T-helper 1 cell (primary cell): ENCODE results near the gene CAMK2G.

ENCODE experiments used
- DNase-seq, 5 donors: peaks; one replicate each; pipeline ENCODE4 v3.0.0-alpha.2; 2012 to 2020

Gene CAMK2G

DNA sequence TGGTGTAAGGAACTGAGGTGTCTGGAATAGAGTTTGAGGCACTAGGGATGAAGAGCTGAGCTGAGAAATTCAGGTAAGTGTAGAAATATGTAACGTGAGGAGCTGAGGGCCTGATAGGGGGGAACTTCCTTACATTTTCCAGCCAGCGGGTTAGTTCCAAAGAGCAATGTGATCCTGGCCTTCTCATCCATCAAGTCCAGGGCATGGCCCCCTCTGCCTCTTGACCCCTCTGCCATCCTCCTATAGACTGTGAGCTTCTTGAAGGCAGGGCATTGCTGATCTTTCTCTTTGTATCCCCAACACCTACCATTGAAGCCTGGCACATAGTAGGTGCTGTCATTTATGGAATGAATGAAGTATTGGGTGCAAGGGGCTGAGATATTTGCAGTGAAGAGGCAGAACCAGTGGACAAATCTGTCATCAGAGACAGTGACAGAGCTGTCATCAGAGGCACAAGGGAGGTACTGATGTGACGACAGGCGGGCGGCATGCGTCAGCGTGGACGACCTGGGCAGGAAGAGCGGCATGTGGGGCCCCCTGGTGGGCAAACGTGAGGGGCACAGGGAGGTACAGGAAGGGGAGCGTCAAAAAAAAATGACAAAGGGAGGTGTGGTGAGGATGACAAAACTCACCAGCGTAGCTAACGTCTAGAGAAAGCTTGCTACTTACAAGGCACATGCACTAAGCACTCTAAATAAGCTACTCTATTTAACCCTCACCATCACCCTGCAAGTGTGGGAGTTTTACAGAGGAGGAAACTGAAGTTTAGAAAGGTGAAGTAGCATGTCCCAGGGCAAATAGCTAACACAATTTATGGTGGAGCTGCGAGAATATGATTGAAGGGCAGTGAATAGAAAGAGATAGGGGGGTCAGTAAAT is 5.2 kb upstream of the CAMK2G start:
- peak; percentile 83 to 95 (median 90) for DNase-seq

DNA sequence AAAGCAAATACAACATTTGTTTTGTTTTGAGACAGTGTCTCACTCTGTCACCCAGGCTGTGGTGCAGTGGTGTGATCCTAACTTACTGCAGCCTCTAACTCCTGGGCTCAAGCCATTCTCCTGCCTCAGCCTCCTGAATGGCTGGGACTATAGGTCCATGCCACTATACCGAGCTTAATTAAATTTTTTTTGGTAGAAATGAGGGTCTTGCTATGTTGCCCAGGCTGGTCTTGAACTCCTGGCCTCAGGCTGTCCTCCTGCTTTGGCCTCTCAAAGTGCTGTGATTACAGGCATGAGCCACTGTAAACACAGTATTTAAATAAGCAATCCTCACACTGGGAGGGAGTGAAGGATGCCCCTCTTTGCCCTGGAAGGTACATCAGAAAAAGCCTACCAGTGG is 4.0 kb upstream of the CAMK2G start:
- DNase-seq = no peak

DNA sequence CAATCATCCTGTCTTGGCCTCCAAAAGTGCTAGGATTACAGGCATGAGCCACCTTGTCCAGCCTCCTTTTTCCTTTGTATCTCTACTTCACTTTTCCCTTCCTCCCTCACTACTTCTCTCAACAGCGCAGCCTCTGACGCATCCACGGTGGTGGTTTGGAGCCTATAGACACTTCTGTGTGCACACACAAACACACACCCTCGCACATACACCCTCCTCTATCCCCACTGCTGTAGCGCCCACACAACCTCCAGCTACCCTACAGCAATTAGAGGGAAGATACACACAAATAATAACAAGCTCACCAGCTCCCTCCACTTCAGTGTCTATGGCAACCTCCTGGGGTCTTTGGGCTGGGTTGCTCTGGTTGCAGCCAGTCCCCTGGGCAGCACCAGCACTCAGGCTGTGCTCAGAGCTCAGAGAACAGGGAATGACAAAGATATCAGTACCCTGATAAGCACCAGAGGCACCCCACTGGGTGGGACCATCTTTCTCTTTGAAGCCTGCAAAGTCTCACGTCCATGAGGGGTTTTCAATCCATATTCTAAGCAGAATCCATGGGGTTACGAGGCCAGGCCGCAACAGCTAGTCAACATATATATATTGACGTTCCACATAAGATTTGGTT is 3.3 kb upstream of the CAMK2G start:
- no peak for DNase-seq

DNA sequence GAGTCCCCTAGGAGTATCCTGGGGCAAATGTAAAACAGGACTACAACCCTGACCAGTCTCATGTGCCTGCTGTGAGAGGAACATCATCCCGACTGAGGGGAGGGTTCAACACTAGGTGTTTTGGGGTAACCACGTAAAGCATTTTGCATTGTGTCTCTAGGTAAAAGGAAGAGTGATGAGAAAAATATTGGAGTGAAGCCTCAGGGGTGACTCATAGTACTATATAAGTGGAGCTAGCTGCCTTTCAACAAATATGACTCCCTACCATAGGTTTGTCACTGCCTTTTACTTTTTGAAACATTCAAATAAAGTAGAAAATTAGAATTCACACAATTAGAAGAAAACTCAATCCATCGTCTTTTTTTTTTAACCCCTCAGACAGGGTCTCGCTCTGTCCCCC is 2.6 kb upstream of the CAMK2G start:
- DNase-seq = no peak

DNA sequence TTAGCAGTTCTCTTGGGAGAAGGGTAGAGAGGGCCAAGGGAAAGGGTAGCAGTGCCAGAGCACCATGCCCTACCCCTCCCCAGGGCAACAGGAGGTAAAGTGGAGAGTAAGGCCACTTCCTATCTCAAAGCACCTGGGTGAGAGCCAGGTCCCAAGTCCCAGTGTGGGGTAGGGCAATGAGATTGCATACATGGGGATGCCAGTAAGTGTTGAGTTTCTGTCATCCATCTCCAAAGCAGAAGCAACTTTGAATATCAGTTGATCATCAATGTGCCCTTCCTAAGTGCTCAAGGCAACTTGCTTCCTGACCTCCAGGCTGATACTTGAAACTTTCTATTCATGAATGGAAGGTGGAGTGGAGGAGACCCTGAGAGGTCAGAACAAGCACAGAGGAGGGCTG is 2.2 kb upstream of the CAMK2G start:
- DNase-seq = no peak

DNA sequence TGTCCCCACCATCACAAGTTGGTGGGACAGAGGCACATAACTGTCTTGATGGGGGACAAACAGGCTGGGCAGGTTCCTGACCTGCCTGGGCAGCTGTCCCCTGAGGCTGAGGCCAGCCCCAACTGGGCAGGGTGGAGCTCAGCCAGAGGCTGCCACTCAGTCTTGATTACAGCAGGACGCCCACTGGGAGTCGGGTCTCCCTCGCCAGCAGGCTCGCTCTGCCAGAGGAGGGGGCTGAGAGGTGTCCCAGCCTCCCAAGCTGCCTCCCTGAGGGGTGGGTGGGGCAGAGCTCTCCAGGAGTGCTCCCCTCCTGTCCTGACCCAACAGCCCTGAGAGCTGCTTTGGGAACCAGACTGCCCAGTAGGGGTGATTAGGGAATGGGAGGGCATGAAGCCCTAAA is 1.8 kb upstream of the CAMK2G start:
- DNase-seq = no peak

DNA sequence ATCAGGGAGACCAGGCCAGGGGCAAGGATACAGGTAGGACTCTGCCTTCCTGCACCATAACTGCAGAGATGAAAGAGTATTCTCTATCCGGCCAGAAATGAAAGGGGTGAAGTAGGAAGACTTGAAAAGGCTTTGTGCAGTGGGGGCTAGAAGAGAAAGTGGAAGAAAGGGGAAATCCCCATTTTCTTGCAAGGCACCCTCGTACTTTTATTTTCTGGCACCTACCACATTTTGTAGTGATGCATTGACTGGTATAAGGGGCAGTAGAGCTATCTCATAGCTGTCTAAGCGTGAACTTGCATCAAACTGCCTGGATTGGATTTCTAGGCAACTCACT is 752 bp upstream of the CAMK2G start:
- DNase-seq = peak in 3 of 5 donors; percentile 35 to 66 (median 42)

DNA sequence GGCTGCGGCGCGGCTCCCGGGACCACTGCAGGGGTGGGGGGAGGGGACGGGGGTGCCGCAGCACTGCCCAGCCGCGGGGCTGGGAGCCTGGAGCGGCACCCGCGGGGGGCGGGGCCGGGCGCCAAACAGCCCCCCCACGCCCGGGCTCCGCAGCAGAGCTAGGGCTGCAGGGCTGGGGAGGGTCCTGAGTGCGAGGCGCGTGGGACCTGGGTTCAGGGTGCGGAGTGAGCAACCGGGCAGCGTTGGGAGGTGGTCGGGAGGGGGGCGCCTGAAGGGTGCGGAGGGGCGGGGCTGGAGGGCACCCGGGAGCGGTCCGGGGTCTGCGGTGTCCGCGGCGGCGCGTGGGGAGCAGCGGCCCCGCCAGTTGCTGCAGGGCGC is 528 bp downstream of the CAMK2G start:
- DNase-seq = no peak

DNA sequence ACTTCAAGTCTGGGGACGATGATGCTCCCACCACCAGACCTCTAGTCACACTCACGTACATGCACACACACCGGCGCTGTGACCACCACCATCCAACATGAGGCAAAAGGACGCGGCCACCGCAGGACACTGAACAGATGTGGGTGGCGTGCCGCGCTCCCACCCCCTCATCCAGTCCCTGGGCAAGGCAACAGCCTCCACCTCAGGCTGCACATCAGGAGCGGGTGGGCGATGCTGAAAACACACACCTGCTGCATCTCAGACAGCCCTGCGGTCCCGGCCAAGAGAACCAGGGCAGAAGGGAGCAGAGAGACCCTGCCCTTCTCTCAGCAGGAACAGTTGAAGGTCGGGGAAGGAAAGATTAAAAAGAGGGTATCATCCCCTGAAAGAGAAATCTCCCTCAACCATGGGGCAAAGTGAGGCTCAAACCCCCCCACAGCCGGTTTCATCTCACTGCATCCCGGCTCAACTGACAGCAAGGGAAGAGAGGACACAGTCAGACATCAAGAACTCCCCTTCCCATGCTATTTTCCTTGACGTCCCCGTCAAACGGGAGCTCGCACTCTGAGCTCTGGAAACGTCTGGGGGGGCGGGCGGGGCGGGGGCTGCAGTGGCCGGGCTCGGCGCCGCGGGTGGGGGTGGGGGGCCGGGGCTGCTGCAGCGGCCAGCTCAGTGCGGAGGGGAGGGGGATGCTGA is 1.1 kb downstream of the CAMK2G start:
- DNase-seq = no peak

DNA sequence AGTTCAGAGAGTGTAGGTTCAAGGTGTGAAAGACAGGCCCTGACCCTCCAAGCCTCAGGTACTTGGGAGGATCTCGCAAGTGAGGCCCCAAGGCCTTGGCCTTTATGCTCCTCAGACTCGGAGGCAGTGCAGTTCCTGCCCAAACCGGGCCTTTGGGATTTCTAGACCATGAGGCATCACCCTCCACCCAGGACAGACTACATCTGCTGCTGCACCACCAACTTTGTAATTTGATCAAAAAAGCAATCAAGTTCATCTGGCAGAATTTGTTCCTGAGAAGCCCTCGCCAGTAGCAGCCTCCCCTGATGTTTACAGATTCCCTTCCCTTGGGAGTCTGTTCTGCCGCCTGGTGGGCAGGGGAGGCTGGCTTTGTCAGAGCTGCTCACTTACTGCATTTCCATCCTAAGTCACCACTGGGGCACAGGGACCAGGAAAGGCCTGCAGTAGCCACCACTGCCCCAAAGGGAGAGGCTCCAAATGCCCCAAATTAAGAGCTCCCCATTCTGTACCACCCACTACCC is 2.1 kb downstream of the CAMK2G start:
- no peak for DNase-seq

DNA sequence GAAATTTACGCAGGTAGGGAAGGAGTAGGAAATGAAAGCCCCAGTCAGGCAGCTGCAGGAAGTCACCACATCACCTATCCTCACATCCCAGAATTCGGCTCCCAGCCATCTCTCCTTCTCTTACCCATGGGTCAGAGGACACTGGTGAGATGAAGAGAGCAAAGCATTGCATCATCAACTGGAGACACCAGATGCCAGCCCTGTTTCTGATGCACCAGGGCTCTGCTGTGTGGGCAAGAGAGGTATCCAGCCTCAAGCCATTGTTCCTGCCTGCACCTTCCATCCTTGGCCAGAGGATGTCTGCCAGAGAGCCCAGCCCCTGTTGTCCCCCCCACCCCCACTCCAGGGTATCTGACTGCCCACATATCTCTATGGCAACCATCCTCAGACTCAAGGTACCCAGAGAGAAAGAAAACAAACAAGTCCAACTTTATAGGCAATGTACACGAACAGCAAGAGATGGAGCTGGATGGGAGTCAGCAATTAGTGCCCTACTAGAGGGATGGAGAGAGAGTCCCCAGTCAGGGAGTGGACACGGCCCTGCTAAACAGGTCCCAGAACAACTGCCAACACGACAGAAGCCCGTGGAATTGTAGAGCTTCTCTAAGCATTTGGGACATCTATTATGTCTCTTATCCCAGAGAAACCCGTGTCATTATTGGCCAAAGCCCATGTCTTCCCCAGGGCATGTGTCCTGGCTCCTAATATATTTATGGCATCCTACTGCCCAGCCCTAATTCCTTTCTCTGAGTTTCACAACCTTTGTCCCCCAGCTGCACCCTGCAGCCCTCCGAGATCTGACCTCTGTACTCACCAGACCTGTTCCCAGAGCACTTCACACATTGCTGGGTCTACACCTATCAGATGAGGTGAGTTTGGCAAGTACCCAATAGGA is 2.8 kb downstream of the CAMK2G start:
- DNase-seq = no peak

DNA sequence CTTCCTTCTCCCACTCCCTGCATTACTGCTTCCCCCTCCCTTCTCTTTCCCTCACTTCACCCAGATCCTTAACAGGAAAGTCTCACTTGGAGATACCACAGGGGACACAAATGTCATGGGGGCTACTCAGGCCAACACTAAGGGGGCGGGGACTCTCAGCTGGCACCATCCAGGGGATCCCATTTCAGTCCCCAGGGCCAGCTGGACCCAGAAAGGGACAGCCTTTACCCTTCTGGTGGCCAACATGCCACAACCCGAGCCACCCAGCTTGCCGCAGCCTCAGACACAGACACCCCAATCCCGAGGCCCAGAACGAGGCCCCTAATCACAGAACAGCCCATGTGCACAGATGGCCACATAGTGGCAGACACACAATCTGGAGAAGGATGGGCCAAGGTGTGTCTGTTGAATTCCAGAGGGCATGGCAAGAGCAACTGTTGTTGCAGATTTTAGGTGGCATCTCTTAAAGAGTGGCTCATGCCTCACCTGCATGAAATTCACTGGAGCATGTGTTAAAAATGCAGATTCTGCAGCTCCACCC is 5.6 kb downstream of the CAMK2G start:
- no peak for DNase-seq

DNA sequence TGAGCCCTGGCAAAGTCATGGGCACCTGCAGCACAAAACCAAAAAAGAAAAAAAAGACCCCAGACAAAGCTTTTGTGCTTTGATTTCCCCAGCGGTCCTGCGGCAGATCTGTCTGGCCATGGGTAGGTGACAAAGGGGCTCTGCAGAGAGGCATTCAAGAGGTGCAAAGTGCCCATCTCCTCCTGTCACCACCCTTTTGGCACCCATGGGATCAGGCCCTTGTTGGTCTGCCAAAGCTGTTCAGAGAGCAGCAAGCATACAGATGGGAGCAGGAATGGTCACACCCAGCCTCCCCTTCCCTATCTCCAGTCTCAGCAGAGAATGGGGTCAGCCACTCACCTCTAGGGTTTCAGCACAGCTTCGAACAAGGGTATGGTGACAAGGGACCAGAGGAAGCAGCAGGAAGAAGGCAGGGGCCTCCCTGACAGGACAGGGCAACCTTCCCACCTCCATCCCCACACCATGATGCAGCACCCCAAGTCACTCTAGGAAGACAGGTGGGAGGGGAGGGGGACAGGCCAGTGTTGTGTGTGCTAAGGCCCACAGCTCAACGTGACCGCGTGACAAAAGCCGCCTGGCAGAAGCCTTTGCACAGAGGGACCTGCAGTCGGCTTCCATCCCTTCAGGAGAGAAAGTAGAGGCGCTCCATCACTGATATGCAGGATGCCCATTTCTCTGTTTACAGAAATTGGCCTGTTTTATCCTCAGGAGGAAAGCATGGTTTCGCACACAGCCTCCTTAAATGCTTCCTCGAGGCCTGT is 6.3 kb downstream of the CAMK2G start:
- no peak for DNase-seq

DNA sequence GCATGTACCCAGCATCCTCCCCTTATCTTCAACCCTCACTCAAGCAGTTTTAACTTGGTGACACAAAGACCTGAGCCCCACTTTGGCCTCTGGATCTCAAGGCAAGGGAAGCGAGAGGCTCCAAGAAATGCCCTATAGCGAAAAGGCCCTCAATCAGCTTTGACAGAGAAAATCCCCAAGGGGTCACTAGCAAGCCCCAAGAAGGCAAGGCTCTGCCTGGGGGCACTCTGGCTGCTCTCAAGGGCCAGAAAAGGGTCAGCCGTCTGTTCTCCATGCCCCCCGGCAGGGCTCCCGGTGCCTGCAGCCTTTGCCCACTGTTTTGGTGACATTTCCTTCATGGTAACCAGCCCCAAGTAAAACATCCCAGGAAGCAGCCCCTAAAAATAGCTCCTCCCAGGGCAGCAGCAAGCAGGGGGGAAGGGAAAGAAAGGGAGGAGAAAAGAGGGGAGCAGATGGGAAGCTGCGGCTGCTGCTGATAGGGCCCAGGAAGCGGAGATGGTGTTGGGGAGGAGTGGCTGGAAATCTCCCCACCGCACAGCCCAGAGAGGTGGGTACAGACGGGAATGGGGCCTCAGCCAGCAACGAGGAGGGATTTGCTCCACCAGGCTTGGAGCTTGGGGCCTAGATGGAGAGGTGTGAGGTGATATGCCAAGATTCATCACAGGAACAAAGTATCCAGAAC is 7.1 kb downstream of the CAMK2G start:
- no peak for DNase-seq

DNA sequence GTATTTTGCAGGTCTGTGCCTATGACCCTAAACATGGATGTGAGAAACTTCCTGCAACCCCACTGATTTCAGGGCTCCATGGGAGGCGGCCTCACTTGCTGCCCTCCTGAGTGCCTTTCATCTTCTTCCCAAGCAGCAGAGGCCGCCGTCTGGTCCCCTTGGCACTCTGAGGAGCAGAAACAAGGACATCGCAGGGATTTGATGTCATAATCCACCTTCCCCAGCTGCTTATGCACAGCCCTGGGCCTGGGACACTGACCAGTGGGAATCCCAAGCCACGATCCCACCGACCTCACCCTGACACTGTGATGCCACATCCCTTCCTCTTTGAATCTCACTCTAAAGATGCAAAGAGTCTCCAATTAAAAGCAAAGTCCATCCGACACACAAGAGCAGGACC is 7.7 kb downstream of the CAMK2G start:
- no peak for DNase-seq

DNA sequence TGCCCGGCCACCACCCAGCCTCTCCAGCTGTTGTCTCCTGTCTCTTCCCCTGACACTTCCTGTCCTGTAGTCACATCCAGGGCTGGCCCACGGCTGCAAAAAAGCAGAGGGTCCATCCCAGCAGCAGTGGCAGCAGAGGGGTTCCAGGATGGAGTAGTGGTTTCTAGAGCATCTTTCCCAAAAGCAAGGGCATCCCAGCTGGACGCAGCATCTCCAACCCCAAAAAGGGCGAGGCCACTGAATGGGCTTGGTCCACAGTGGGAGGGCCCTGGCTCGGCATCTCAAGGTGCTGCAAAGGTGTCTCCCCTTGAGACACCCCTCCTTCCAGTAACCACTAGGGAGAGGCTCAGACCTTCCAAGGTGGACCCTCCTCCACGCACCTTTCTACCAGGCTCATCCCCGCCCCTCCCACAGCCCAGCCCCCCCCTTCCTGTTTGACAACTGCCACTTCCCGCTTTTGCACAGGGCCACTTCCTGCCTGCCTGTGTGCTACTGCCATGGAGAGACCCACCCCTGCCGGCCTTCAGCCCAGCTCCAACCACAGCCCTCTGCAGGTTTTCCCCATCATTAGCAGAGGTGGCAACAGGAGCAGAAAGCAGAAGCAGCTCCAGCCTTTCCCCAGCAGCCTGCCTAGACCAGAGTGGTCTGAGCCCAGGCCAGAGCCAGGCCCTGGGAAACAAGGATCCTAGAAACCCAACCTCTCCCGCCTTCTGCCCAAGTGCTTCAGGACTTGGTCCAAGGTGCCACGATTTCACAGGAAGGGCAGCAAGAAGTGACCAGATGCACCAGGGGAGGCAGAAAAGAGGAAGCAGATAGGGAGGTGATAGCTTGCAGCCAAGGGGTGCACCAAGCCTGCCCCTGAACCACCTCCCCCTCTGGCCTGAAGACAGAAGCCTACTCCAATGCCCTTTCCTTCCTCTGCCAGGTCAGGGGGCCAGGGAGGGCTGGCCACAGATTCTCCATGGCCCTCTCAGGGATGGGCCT is 8.6 kb downstream of the CAMK2G start:
- DNase-seq = peak; percentile 25 to 82 (median 37)

DNA sequence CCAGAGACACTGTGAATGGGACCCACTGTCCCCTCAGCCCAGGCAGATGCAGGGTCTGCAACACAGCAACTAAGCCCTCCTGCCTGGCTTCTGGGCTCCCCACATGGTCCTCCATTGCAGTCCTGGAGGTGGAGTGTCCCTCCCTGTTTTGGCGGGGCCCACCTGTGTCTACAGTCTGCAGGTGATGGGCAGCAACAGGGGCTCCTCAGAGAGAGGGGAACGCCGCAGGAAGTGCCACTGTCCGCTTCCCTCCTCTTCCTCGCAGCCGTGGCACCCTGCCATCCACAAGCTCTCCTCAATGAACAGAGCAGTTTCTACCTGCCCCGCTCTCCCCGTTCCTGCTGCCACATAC is 9.3 kb downstream of the CAMK2G start:
- no peak for DNase-seq

DNA sequence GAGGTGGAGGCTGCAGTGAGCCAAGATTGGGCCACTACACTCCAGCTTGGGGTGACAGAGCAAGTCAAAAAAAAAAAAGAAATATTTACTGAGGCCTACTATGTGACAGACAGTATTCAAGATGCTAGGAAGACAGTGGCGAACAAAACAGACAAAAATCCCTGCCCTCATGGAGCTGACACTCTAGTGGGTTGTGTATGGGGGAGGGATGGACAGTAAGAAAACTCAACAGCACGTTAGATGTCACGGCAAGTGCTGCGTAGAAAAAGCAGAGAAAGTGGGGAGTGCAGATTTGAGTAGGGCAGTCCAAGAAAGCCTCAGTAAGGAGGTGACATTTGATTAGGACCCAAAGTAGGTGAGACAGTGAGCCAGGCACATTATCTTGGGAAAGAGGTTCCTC is 10.1 kb downstream of the CAMK2G start:
- no peak for DNase-seq

DNA sequence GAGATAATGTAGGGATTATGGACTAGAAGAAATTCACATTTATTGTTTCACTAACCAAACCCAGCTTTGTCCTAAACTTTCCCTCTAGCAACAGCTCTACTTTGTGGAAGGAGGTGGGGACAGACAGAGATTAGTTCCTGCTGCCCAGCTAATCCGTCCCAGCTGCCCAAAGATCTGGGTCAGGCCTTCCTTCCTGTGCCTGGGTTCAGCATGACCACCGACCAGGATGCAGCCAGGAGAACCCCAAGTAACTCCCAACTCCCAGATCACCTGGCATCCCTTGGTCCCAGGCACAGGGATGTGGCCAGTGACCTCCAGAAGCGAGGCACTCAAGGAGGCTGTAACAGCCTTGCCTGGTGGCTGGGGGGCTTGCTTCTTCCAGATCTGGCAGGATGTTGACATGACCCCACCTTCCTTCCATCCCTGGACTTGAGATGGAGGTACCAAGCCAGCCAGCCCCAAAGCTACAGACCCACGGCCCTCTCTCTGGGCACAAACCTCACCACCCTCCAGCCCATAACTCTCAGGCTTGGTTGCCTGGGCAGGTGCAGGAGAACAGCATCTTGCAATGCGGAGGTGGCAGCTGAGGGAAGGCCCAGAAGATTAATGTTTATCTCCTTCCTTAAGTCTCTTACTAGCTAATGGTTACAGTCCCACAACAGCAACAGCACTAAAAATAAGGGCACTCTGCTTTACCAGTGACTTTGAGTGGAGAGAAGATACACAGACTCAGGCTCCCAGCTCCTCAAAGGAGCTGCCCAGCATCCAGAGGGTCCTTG is 11.1 kb downstream of the CAMK2G start:
- no peak for DNase-seq
